Measurements from ENCODE around the gene IFI35.

- TF ChIP-seq CTCF (conservative IDR thresholded peaks at IDR 0.05) (no peak), ZFX (IDR thresholded peaks at IDR 0.05) (no peak)
Observed at GRCh38 chr17:43043307-43043706, 36.7 kb downstream of the IFI35 start.

All from C4-2B (cell line).